Jurkat, Clone E6-1 (cell line): ENCODE measurements around the gene STARD3NL.
"Not testable (repeated sequence)": the region's sequence is repeated elsewhere in the genome, so short reads cannot be mapped to it uniquely, and the experiment has no call there.

Experiments used
- DNase-seq: peaks from one replicate; pipeline ENCODE4 v3.0.0-alpha.2; 2011; ENCODE audit warnings: low read depth, low spot score
- H3K4me3 ChIP-seq: 2 replicates; pipeline ENCODE4 v1.5.1; 2011; ENCODE audit warnings: mild to moderate bottlenecking, low read length, control low read depth, moderate library complexity

The STARD3NL gene

DNA sequence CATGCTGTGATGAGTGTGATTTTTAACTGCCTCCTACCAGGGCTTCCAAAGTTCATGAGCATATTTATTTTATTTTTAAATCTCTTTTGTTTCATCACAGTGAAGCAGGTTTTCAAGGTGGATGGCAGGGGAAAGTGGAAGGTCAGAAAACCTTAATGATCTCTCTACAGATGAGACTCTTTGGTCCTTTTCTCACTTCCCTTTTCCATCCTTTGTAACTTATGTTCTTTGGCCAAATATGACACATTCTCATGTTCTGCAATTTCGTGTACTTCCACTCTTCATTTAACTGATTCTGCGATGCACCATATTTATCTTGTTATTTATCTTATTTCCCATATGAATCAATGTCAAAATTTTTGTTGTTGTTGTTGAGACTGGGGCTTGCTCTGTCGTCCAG is 71.8 kb downstream of the STARD3NL start:
- not testable (repeated sequence) for DNase-seq, H3K4me3 ChIP-seq

DNA sequence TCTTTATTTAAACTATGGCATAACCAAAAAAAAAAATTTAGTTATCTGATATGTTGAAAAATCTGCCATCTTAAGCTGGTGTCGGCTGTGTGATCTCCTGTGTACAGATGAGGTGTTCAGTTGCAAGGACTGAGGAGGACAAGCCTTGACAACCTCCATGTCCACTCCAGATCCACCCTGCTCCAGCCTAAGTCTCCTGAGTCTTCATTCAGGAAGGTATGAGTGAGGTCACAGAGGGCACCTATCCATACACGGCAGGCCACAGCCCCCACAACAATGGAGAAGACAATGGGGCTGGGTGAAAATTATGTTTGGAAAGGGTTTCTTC is 79.3 kb downstream of the STARD3NL start:
- DNase-seq, result no peak
- no peak overlapping the region for H3K4me3 ChIP-seq

- not testable (repeated sequence) for DNase-seq, H3K4me3 ChIP-seq
Observed at GRCh38 chr7:38259157-38259556, 81.1 kb downstream of the STARD3NL start.

- H3K4me3 ChIP-seq, DNase-seq: not testable (repeated sequence)
Observed at GRCh38 chr7:38261601-38262000, 83.6 kb downstream of the STARD3NL start.

GRCh38 chr7:38262026-38262425 is 84.0 kb downstream of the STARD3NL start:
- not testable (repeated sequence) for DNase-seq, H3K4me3 ChIP-seq

- no peak for DNase-seq
- no peak overlapping the region for H3K4me3 ChIP-seq
Observed at GRCh38 chr7:38262545-38262944, 84.5 kb downstream of the STARD3NL start.

GRCh38 chr7:38263274-38263673 is 85.2 kb downstream of the STARD3NL start:
- H3K4me3 ChIP-seq, result not testable (repeated sequence)

DNA sequence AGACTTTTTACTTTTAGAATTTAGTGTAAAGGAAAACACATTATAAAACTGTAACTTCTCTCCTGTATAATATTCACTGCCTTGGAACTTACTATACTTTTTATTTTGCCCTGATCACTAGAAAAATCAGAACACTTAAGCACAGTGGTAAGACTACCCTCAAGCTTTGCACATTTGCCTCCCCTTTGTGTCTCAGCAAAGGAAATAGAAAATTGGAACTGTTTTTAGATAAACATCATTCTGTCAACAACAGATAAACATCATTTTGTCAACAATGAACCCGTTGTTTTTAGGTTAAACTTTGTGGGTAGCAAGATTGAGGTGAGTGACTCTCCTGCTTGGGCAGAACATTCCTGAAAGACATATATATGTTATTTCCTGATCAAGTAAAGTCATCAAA is 86.6 kb downstream of the STARD3NL start:
- not testable (repeated sequence) for H3K4me3 ChIP-seq, DNase-seq

More at GRCh38 chr7:38263274-38263673, 85.2 kb downstream of the STARD3NL start:
- not testable (repeated sequence) for DNase-seq

- H3K4me3 ChIP-seq, DNase-seq: not testable (repeated sequence)
Observed at GRCh38 chr7:38265958-38266357, 87.9 kb downstream of the STARD3NL start.

DNA sequence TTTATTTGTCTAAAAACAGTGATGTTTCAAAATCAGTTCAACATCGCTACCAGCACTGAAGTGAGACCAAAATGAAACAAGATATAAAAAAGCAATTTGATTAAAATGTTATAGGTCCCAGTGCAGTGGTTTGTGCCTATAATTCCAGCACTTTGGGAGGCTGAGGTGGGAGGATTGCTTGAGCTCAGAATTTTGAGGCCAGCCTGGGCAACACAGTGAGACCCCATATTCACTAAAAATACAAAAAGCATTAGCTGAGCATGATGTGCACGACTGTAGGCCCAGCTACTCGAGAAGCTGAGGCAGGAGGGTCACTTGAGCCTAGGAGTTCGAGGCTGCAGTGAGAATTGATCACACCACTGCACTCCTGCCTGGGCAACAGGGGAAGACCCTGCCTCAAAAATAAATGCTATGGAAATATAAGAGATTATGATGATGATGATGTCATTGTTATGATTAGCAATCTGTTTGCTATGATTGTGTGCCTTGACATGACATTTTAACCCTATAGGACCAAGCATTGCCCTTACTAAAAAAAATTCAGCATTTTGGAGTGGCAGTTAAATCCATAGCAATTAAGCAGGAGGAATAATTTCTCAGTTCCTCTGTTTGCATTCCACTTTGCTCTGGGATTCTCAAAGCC is 91.8 kb downstream of the STARD3NL start:
- DNase-seq, H3K4me3 ChIP-seq: not testable (repeated sequence)

DNA sequence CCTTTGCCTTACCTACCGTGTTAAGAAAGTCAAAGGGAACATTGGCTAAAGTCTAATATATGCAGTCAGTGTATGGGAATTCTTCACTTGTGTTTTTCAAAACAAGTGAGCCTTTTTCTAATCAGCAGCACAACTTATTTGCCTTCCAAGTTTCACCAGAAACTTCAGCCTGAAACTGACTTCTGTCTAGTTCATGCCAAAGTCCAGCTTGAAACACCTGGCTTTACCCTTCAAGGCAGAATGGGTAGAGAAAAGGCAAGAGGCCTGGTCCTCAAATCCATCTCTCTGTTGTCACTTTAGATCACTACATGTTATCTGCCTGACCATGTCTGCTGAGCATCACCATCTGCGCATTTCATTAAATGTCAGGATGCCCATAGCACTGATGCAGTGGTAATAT is 92.4 kb downstream of the STARD3NL start:
- not testable (repeated sequence) for DNase-seq, H3K4me3 ChIP-seq

DNA sequence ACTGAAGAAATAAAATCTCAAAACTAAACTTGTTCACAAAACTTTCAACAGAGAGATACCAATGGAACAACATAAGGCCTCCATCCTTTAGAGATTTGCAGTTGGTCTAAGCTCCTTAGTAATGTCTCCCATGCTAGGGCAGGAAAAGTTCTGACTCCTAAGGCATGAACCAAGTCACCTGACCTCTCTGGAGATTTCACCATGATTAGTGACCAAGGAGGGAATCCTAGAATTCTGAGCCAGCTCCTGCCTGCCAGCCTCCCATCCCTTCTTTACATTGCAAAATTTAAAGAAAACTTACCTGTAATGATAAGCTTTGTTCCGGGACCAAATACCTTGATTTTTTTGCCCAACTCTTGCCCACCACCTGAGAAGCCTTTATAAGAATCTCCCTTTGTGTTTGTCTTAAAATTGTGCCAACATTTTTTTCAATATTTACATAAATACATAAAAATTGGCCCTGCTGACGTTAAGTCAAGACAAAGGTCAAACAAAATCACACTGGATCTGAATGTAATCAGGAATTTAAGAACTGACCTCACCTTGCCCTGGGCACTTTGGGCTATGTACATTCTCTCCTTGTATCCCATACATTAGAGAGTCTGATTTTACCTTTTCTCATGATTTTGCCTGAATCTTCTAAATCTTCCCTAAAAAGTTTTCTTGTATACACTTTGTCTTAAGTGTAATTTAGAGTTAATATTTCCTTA is 95.4 kb downstream of the STARD3NL start, which contains the start of gene TARP:
TSS of gene TARP (minus strand) at position 351 of the 710 bp plus-strand sequence.
- DNase-seq, result no peak
- no peak within 1 kb of the TSS for H3K4me3 ChIP-seq

- no peak overlapping the region for H3K4me3 ChIP-seq
- no peak for DNase-seq
Observed at GRCh38 chr7:38274486-38274885, 96.4 kb downstream of the STARD3NL start.

DNA sequence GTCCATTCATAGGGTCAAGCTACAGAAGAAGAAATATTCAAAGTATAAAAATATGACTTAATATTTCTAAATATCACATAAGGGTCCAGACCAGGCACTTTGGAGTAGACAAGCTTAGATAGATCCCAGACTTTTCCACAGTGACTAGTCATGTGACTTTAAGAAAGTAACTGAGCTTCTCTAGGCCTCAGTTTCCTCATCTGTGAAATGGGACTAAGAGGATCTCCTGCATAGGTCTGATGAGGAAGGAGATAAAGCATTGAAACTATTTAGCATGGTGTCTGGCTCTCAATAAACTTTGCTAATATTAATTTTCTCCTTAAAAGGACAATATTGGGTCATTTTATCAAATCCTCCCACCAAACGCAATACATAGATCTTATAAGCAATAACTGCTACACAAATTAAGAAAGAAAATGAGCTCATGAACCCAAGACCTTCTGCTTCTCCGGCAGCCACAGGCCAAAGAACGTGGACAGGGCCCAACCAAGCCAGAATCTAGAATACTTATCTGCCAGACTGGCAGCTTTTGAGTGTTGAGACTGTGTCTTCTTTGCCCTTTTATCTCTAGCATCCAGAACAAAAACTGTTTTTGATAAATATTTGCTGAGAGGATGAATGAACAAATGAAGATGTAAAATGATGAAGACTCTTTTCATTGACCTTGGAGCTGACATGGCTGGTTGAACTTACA is 97.0 kb downstream of the STARD3NL start:
- no peak overlapping the region for H3K4me3 ChIP-seq
- DNase-seq, result no peak

DNA sequence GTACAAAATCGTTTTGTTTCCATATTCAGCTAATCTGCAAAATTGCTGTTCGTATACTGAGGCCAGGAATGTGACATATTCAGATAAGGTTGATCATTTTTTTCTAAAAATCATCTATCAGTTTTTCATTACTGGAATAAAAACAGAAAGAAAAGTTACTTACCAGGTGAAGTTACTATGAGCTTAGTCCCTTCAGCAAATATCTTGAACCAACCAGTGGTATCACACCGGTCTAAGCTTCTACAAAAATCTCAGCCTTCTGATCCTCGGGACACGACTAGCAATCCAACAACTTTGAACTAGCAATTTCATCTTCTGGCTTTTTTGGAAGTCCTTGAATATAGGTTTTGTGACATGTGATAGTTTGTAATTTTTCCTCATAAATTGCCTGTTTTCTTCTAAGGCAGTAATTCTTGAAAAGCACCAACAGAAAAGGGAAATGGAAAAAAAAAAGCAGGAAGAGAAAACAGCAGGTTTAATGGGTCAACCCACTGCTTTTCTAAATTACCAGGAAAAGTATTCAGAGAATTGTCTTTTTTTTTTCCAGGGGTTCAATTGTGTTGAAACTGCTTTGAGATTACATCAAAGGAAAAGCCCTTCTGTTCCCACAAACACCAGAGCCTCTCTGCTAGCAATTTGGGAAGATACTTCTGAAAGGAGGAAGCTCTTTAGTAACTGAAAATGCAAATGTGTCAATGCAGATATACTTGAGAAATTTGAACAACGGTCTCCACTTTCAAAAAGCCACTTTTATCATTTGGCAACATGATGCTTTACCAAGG is 98.2 kb downstream of the STARD3NL start:
- no peak for DNase-seq
- no peak overlapping the region for H3K4me3 ChIP-seq

DNA sequence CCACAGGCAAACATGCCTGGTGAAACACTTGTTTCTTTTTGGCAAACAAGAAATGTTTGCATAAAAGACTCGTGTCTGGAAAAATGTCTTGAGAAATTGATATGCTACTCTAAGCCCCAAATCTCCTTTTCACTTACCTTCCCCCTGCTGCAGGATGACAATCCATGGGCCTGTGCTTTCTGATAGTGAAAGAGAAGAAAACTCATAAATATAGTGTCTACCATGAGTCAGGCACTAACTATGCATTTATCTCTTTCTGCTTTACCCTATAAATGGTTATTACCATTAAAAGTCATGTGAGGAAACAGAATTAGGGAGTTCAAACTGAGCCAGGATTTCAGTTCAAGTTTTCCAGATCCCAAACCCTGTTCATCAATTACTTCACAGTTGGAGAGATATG is 102.0 kb downstream of the STARD3NL start:
- no peak overlapping the region for H3K4me3 ChIP-seq
- no peak for DNase-seq
